ENCODE measurements around the gene OSBPL5. TPM values are rescaled to one million over a fixed set of nuclear protein-coding genes. Genes with fewer than 3 reads are reported as not detected.
"Not testable (repeated sequence)": the region's sequence is repeated elsewhere in the genome, so short reads cannot be mapped to it uniquely, and the experiment has no call there.

The OSBPL5 gene
- total RNA-seq, 2 donors from 2014 or later: 35.0 to 50.7 TPM

GRCh38 chr11:3169255-3170043, 4.3 kb upstream of the OSBPL5 start:
- 2% methylated on average over 20 of the region's 31 CpGs for WGBS
- peak overlapping the region; percentile 53 to 73 for H3K27ac ChIP-seq
- intact Hi-C loops (cut with DNase I): loop anchor here (5.0 kb wide), 1 partner anchor 48 kb away; the partner anchor contains the start of gene MRGPRG
- no peaks in the 10 kb centered on the region for H3K27me3 ChIP-seq (replicated peaks; ENCODE audit: insufficient read depth)
- no peak for DNase-seq (ENCODE audit: low spot score)
- no peaks in the 10 kb centered on the region for H3K36me3 ChIP-seq
- H3K9me3 ChIP-seq: no peaks in the 10 kb centered on the region
- peaks cover 4% of the 10 kb centered on the region for H3K4me1 ChIP-seq (replicated peaks)
- peak overlapping the region; percentile 14 to 29 for H3K4me3 ChIP-seq
- TF ChIP-seq POLR2A (IDR thresholded peaks at IDR 0.05): no peak
- TF ChIP-seq CTCF (IDR thresholded peaks at IDR 0.05): peak in 1 of 4 experiments; percentile 4
- TF ChIP-seq POLR2AphosphoS5 (IDR thresholded peaks at IDR 0.05): peak; percentile 20

GRCh38 chr11:3168742-3169254, 3.7 kb upstream of the OSBPL5 start:
- H3K36me3 ChIP-seq; H3K9me3 ChIP-seq; H3K4me1 ChIP-seq (replicated peaks); H3K27me3 ChIP-seq (replicated peaks; ENCODE audit: insufficient read depth); DNase-seq (ENCODE audit: low spot score): not testable (repeated sequence)
- intact Hi-C loops (cut with DNase I): loop anchor here (5.0 kb wide), 1 partner anchor 49 kb away; the partner anchor contains the start of gene MRGPRG
- H3K4me3 ChIP-seq: peak overlapping the region; percentile 14 to 29
- WGBS: 75% methylated on average over 16 of the region's 17 CpGs
- H3K27ac ChIP-seq: peak overlapping the region; percentile 53 to 73

GRCh38 chr11:3167143-3168119, 2.3 kb upstream of the OSBPL5 start:
- intact Hi-C loops (cut with DNase I): loop anchor here (5.0 kb wide), 1 partner anchor 50 kb away; the partner anchor contains the start of gene MRGPRG
- H3K4me1 ChIP-seq (replicated peaks): peaks cover 4% of the 10 kb centered on the region
- no peak for DNase-seq (ENCODE audit: low spot score)
- no peaks in the 10 kb centered on the region for H3K9me3 ChIP-seq
- no peak overlapping the region for H3K4me3 ChIP-seq
- H3K27ac ChIP-seq: no peak overlapping the region
- no peaks in the 10 kb centered on the region for H3K36me3 ChIP-seq
- WGBS: 80% methylated on average over 18 of the region's 20 CpGs
- no peaks in the 10 kb centered on the region for H3K27me3 ChIP-seq (replicated peaks; ENCODE audit: insufficient read depth)
- TF ChIP-seq CTCF (IDR thresholded peaks at IDR 0.05) (no peak), POLR2A (IDR thresholded peaks at IDR 0.05) (no peak), POLR2AphosphoS5 (IDR thresholded peaks at IDR 0.05) (no peak)

GRCh38 chr11:3166268-3167142, 1.4 kb upstream of the OSBPL5 start:
- WGBS: 88% methylated on average over 18 of the region's 25 CpGs
- Histone ChIP-seq H3K4me1 (replicated peaks) (peaks cover 4% of the 10 kb centered on the region), H3K9me3 (no peaks in the 10 kb centered on the region), H3K36me3 (no peaks in the 10 kb centered on the region), H3K27me3 (replicated peaks; ENCODE audit: insufficient read depth) (no peaks in the 10 kb centered on the region), H3K27ac (no peak overlapping the region), H3K4me3 (no peak overlapping the region)
- intact Hi-C loops (cut with DNase I): loop anchor here (5.0 kb wide), 1 partner anchor 51 kb away; the partner anchor contains the start of gene MRGPRG
- DNase-seq (ENCODE audit: low spot score): no peak
- TF ChIP-seq POLR2AphosphoS5 (IDR thresholded peaks at IDR 0.05) (no peak), POLR2A (IDR thresholded peaks at IDR 0.05) (no peak), CTCF (IDR thresholded peaks at IDR 0.05) (no peak)
